ENCODE data around the gene CLEC4G.

Gene CLEC4G

DNA sequence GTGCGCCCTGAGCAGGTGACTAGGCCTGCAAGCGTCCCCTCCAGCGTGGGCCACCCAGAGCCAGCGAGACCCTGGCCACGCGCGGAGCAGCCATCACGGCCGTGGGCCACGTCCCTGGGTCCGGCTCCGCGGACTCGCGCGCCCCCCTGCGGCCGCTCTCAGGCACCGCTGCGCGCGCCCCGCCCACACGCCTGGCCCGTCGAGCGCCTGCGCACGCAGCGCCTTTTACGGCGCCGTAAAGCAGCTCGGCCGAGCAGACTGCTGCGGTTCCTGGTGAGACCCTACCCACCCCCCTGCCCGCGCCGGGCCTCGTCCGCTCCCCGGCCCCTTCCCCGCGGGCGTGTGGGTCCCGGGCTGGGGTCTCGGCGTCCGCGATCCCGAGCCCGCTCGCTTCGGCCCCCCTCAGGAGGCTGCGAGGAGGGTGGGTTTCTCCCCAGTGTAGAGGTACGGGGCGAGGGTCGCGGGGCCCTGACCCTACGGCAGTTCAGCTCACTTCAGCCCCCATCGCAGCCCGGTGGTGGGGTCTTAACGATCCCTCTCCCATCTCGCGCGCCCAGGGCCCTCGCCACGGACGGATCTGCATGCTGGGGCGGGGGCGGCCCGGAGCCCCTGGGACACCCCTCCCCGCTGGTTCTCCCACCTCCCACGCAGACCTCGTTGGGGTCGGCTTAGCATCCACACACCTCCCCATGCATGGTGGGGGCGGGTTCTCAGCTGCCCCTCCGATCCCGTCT lies 51.1 kb downstream of the CLEC4G start, which contains the start of gene TRAPPC5:
TRAPPC5 (plus strand) TSS at position 228 of the 734 bp plus-strand sequence. CDS start 1,421 bp downstream, outside the sequence.
- no peaks in the 10 kb centered on the region for H4K20me1 ChIP-seq (ENCODE audit: insufficient read depth, low read length)
- H3K36me3 ChIP-seq (ENCODE audit: insufficient read depth, low read length), result peaks cover 16% of the 10 kb centered on the region
- H3K79me2 ChIP-seq (ENCODE audit: insufficient read depth, low read length), result no peaks in the 10 kb centered on the region
- no peaks in the 10 kb centered on the region for H3K9me3 ChIP-seq (ENCODE audit: low read length)
- H3K27me3 ChIP-seq (ENCODE audit: insufficient read depth, low read length), result no peaks in the 10 kb centered on the region; the same call in 1 of the 2 replicates
- no peaks in the 10 kb centered on the region for H3K9me2 ChIP-seq (ENCODE audit: low read depth, low read length)
- TF ChIP-seq EZH2 (IDR thresholded peaks at IDR 0.05; ENCODE audit: borderline replicate concordance, low read length), result no peak
- TF ChIP-seq, protein P1, sequence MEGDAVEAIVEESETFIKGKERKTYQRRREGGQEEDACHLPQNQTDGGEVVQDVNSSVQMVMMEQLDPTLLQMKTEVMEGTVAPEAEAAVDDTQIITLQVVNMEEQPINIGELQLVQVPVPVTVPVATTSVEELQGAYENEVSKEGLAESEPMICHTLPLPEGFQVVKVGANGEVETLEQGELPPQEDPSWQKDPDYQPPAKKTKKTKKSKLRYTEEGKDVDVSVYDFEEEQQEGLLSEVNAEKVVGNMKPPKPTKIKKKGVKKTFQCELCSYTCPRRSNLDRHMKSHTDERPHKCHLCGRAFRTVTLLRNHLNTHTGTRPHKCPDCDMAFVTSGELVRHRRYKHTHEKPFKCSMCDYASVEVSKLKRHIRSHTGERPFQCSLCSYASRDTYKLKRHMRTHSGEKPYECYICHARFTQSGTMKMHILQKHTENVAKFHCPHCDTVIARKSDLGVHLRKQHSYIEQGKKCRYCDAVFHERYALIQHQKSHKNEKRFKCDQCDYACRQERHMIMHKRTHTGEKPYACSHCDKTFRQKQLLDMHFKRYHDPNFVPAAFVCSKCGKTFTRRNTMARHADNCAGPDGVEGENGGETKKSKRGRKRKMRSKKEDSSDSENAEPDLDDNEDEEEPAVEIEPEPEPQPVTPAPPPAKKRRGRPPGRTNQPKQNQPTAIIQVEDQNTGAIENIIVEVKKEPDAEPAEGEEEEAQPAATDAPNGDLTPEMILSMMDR (IDR thresholded peaks at IDR 0.05; ENCODE audit: low read length), result peak; percentile 91
- H3K27ac ChIP-seq (ENCODE audit: low read depth, low read length, poor library complexity, severe bottlenecking), result no peak within 1 kb of the TSS
- H3K4me3 ChIP-seq (ENCODE audit: low read depth, low read length, poor library complexity, severe bottlenecking), result peak within 1 kb of the TSS; percentile 82
- peak within 1 kb of the TSS; percentile 83 for H3K9ac ChIP-seq (ENCODE audit: low read length)
- H3K4me2 ChIP-seq (ENCODE audit: low read length), result peak within 1 kb of the TSS; percentile 93
- H2AFZ ChIP-seq (ENCODE audit: low read length), result no peak within 1 kb of the TSS
- no peaks in the 10 kb centered on the region for H3F3A ChIP-seq (ENCODE audit: insufficient read depth, low read length)
- peaks cover 21% of the 10 kb centered on the region for H3K4me1 ChIP-seq (ENCODE audit: insufficient read depth, low read length, severe bottlenecking)

DNA sequence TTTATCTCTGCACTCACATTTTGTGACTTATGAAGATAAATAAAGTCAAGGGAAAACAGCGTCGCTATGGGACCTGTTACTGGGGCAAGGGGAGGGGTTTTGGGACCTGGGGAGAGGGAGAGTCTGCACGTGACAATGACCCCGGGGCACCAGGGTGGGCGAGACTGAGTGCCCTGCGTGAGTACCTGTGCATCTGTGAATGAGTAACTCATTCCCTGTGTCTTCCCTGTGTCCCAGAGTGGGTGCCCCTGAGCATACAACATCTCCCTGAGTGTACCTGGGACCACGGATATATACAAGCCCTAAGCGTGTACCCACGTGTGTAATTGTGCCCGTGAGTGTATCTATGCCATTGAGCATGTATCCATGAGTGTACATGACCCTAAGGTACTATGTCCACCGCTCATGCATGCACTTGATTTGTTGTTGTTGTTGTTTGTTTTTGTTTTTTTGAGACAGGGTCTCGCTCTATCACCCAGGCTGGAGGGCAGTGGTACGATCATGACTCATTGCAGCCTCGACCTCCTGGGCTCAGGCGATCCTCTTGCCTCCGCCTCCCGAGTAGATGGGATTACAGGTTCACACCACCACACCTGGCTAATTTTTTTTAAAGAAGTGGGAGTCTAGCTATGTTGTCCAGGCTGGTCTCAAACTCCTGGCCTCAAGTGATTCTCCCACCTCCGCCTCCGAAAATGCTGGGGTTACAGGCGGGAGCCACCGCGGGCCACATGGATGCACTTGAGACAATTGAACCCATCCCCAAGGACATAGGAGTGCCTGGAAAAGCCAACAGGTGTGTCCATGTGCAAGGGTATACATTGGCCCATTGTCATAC lies 51.9 kb downstream of the CLEC4G start:
- Histone ChIP-seq H3K4me3 (ENCODE audit: low read depth, low read length, poor library complexity, severe bottlenecking) (peak overlapping the region; percentile 82), H3K4me2 (ENCODE audit: low read length) (peak overlapping the region; percentile 57), H4K20me1 (ENCODE audit: insufficient read depth, low read length) (no peaks in the 10 kb centered on the region), H3F3A (ENCODE audit: insufficient read depth, low read length) (no peaks in the 10 kb centered on the region), H3K36me3 (ENCODE audit: insufficient read depth, low read length) (peaks cover 16% of the 10 kb centered on the region), H3K9me2 (ENCODE audit: low read depth, low read length) (no peaks in the 10 kb centered on the region), H3K9me3 (ENCODE audit: low read length) (no peaks in the 10 kb centered on the region), H3K79me2 (ENCODE audit: insufficient read depth, low read length) (no peaks in the 10 kb centered on the region), H3K27ac (ENCODE audit: low read depth, low read length, poor library complexity, severe bottlenecking) (no peak overlapping the region), H2AFZ (ENCODE audit: low read length) (no peak overlapping the region), H3K4me1 (ENCODE audit: insufficient read depth, low read length, severe bottlenecking) (peaks cover 21% of the 10 kb centered on the region), H3K27me3 (ENCODE audit: insufficient read depth, low read length) (no peaks in the 10 kb centered on the region; the same call in 1 of the 2 replicates), H3K9ac (ENCODE audit: low read length) (peak overlapping the region; percentile 1; the same call in 1 of the 2 replicates)
- TF ChIP-seq EZH2 (IDR thresholded peaks at IDR 0.05; ENCODE audit: borderline replicate concordance, low read length), result no peak
- TF ChIP-seq, protein P1 (IDR thresholded peaks at IDR 0.05; ENCODE audit: low read length), result no peak

DNA sequence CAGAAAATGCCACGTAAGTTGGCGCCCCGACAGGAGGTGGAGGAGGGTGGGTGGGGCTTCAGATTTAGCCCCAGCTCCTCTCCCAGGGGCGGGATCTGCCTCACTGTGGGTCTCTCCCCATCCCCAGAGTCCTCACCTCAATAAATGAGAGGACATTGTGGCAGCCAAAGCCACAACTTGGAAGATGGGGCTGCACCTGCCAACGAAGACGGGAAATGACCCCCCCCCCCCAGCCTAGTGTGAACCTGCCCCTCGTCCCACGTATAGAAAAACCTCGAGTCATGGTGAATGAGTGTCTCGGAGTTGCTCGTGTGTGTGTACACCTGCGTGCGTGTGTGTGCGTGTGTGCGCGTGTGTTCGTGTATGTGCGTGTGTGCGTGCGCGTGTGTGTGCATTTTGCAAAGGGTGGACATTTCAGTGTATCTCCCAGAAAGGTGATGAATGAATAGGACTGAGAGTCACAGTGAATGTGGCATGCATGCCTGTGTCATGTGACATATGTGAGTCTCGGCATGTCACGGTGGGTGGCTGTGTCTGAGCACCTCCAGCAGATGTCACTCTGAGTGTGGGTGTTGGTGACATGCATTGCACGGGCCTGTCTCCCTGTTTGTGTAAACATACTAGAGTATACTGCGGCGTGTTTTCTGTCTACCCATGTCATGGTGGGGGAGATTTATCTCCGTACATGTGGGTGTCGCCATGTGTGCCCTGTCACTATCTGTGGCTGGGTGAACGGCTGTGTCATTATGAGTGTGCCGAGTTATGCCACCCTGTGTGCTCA lies 52.7 kb downstream of the CLEC4G start:
- H3K27ac ChIP-seq (ENCODE audit: low read depth, low read length, poor library complexity, severe bottlenecking), result no peak overlapping the region
- H2AFZ ChIP-seq (ENCODE audit: low read length), result no peak overlapping the region
- H3K9me2 ChIP-seq (ENCODE audit: low read depth, low read length), result no peaks in the 10 kb centered on the region
- no peaks in the 10 kb centered on the region for H3K79me2 ChIP-seq (ENCODE audit: insufficient read depth, low read length)
- peak overlapping the region; percentile 57; the same call in 1 of the 2 replicates for H3K4me2 ChIP-seq (ENCODE audit: low read length)
- H3K9me3 ChIP-seq (ENCODE audit: low read length), result no peaks in the 10 kb centered on the region
- TF ChIP-seq EZH2 (IDR thresholded peaks at IDR 0.05; ENCODE audit: borderline replicate concordance, low read length), result no peak
- TF ChIP-seq, protein P1 (IDR thresholded peaks at IDR 0.05; ENCODE audit: low read length), result peak; percentile 59; the same call in 1 of the 2 replicates
- no peak overlapping the region; the same call in 1 of the 2 replicates for H3K9ac ChIP-seq (ENCODE audit: low read length)
- peaks cover 16% of the 10 kb centered on the region for H3K36me3 ChIP-seq (ENCODE audit: insufficient read depth, low read length)
- no peaks in the 10 kb centered on the region for H4K20me1 ChIP-seq (ENCODE audit: insufficient read depth, low read length)
- no peaks in the 10 kb centered on the region; the same call in 1 of the 2 replicates for H3K27me3 ChIP-seq (ENCODE audit: insufficient read depth, low read length)
- H3F3A ChIP-seq (ENCODE audit: insufficient read depth, low read length), result no peaks in the 10 kb centered on the region
- peaks cover 21% of the 10 kb centered on the region for H3K4me1 ChIP-seq (ENCODE audit: insufficient read depth, low read length, severe bottlenecking)
- no peak overlapping the region for H3K4me3 ChIP-seq (ENCODE audit: low read depth, low read length, poor library complexity, severe bottlenecking)

All from OCI-LY1 (cell line).